Stimulated activated CD4-positive, alpha-beta T cell treated with anti-CD3 and anti-CD28 coated beads, Interleukin-4, amount 100 ng/mL, for 1 hour (primary cell): ENCODE measurements around the gene ADTRP.
"Not testable (repeated sequence)": the region's sequence is repeated elsewhere in the genome, so short reads cannot be mapped to it uniquely, and the experiment has no call there.

Source experiments
- DNase-seq: peaks from one replicate; pipeline ENCODE4 v3.0.0-alpha.2; 2020

Gene ADTRP

DNA sequence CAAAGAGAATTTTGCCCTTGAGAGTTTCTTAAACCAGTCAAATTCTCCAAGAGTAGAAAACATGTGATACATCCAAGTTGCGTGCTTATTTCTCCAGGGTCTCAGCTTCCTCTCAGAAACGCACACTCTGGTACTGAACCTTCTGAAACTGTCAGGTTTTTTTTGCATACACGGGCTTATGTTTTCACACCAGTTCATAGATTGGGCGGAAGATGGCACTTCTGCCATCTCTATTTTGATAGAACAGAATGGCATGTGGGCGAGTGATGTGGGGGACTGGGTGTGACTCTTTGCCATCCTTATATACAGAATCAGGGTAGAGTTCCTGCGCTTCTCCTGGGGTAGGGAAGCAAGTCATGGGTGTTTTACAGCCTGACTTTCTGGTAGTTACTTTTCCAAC, 56.4 kb downstream of the ADTRP start:
- DNase-seq: no peak

DNA sequence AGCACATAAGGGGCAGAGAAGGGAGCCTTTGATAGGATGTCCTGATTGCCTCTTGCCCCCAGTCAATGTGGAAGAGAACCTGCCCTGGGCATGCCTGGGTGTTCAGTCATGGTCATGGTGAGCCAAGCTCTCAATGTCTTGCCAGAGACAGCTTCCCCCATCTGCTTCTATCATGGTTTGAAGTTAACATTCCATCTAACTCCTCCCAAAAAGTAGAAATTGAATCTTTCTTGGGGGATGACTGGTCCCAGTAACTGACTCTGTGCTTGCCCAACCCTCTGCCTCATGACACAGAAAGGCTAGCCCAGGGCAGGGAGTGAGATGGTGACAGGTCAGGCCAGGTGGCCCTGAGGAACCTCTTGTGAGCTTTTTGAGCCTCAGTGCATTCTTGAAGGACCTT, 60.1 kb downstream of the ADTRP start:
- no peak for DNase-seq

DNA sequence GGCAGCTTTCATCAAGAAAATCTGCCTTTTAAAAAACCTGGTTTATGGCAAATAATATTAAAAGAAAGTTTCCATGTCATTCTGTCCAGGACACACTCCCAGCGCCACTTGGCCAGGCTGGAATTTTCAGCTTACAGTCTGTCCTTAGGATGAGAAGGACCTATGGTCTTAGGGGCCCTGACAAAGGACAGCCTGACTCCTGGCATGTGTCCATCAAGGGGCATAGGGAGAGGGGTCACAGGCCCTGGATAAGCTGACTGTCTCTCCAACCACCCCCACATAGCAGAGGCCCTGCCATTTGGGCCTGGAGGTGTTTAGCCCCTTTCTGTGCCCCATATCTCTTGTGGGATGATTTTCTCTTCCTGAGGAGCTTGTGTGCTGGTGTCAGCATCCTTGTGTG, 60.6 kb downstream of the ADTRP start:
- no peak for DNase-seq

DNA sequence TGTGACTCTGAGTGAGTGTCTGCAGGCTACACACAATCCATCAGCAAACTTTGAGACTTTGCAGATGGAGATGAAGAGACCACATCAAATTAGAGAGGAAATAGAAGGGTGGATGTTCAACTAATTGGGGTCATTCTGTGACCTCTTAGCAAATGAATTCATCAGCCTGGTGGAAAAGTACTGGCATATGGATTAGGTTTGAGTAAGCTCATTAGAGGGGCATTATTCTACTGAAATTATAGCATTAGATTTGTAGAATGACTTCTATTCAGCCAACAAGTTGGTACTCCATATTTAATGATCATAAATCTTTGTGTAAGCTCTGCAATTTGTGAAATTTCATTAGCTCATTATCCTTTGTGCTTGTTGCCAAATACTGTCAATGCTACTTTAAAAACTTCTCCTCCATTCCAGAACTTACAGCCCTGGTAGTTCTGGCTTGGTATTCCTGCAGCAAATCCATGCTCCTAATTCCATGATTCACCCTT, 63.8 kb downstream of the ADTRP start:
- no peak for DNase-seq

DNA sequence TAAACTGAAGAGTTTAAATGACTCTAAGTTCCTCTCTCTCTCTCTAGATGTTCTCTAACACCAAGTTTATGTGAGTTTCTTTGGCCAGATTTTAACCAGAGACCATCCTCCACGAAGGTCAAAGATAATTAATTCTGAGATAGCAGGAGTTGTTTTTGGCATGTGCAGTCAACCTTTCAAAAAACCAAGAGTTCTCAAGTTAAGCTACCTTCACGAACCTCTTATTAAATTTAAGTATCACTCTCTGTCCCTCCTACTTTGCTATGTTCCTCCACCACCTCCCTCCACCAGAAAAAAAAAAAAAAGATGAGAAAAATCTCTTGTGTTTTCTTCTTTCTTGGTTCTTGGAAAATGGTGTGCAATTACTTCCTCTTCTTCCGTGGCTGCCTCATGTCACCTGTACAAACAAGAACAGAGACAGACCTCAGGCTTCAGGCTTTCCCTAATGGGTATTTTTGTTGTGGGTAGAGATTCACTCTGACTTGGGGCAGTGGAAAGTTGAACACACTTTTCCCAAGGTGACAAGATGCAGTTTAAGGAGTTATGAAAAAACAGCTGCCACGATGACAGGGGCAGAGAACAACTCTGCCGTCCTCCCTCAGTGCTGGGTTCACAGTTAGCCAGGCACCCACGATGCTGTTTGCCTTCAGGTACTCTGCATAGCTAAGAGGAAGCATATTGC, 64.3 kb downstream of the ADTRP start:
- DNase-seq: peak; percentile 34

DNA sequence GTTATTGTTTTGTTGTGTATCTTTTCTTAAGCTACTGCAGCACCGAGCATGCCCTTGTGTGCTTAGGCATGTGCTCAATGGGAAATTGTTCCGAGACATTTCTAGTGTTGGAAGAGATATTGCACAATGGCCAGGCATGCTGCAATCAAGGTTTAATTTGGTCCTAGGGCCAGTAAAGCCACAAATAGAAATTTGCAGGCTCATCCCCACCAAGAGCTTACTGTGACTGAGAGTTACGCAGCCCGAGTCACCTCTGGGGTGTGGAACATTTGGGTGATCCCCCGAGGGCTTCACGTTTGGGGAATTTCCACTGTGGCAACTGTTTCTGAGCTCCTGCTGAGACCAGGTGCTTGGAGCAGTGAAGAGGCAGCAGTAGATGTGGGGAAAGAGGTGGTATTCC, 65.8 kb downstream of the ADTRP start:
- DNase-seq: peak; percentile 57

DNA sequence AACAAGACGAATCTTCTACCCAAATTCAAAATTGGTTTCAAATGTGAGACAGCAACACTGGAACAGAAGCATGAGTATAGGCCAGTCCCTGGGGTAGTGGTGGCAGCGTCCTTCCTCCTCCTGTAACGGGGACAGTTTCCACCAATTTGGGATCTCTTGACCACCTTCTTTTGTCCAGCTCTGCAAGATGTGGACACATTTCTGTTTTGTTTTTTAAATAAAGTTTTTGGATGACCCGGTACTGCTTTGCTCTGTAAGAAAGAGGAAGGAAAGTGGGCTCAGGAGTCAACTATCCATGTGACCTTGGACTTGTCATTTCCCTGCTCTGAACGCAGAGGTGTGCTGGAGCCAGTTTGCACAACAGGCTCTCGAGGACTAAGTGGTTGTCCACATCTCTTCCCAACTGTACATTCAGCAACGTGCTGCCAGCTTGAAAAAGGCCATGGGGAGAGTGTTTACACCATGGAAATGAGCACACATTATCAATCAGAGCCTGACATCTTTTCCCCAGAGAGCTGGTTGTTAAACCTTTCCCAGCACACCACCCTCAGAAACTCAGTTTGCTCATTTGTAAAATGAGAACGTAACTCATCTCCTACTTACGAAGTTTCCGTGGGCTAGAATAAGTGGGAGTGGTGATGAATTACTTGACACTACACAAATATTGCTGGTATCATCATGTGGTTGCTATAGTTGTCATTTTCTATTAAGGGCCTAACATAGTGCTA, 66.5 kb downstream of the ADTRP start:
- DNase-seq: no peak

DNA sequence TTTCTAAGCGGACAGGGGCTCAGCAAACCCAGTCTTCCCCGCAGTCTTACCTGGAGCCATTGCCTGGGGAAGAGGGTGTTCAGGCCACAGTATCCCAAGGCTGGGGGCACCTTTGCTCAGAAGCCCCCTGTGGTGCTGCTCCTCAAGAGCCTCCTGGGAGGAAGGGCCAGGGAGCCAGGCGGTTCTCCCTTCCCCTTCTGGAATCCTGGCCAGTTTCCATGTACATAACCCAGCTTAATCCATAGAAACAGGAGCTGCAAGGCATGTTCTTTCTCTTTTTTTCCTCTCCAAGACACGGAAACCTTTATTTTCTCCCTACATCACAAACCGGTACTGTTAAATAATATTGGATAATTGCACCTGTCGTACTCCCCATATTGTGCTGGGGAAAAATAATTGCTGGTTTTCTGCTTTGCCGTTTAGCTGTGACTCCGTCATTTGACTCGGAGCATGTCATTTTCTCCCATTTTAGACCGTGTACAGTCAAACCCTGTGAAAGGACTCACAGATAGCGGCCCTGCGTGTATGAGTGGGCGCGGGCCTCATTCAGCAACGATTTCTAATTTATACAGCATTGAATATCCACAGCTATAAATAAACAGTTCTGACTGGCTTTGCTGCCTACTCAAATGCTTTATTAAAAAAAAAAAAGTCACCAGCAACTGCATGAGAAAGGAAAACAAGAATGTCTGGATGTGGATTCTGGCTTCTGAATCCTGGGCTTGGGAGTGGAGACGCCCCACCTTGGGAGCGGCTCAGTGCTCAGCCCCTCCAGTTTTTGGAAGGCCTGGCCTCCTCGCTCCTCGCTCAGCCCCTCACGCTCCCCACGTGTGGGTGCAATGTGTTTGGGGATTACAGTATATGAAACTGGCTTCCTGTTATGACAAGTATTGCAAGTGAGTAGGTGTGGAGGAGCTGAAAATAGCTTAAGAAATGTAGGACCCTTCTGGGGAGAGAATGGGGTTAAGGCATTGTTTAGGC, 67.3 kb downstream of the ADTRP start:
- peak; percentile 75 for DNase-seq

DNA sequence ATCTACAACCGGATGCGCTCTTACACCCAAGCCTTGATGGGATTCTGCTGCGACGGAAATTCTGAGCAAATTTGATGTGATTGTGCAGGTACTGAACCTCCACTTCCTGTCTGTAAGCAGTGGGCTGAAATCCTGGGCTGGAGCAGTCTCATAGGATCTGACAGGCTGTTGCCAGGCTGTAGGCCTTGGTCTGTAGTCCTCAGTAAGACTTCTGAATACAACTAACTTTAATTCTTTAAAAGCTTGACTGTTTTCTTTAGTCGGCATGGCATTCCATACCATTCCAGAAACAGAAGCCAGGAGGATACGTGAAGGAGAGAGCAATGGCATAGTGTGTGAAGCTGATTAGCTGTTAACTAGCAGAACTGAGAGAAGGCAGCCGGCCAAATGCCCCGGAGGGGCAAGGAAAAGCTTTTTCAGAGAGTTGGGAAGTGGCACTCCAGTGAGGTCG, 68.3 kb downstream of the ADTRP start:
- peak; percentile 52 for DNase-seq

DNA sequence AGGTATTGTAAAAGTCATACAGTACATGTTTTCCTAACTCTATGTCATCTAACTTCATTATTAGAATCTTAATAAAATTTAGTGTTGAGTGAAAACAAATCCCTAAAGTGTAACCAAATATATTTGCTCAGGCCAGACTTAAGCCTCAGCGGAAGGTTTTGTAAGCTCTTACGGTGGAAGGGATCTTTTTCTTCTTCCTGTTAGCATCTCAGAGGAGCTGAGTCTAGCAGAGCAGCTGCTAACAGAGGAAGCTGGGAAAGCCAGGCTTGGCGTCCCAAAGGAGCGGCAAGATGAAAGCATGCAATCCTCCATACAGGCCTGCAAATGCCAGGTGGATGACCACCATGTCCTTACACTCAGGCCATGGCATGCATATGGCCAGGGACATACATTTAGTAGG, 72.4 kb downstream of the ADTRP start:
- DNase-seq: no peak

DNA sequence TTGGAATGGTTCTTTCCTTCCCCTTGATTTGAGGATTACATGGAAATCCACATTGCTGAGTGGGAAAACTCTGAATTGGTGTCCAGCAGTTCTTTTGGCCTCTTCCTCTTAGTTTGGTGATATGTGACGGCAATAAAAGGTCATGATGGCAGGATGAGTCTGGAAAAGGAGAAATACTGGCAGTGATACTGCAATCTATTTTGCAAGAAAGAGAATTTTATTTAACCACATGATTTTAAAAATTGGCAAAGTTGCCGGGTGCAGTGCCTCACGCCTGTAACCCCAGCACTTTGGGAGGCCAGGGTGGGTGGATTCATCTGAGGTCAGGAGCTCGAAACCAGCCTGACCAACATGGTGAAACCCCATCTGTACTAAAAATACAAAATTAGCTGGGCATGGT, 73.1 kb downstream of the ADTRP start:
- no peak for DNase-seq

DNA sequence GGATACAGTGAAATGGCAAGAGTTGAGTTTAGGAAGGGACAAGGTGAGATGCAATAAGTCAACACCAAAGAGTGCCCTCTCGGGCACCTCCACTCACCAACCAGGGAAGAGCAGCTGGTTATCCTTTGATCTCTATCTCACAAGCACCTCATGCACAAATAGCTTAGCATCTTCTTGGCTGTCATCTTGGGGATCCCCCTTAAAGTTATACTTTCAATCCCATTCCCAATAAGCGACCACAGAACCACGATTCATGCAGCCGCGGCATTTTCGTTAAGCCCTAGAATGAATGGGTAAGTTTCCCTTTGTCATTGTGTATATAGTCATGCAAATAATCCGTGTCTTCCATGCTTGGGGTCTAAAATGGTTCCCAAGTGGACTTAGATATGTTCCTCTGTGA, 73.5 kb downstream of the ADTRP start:
- no peak for DNase-seq

DNA sequence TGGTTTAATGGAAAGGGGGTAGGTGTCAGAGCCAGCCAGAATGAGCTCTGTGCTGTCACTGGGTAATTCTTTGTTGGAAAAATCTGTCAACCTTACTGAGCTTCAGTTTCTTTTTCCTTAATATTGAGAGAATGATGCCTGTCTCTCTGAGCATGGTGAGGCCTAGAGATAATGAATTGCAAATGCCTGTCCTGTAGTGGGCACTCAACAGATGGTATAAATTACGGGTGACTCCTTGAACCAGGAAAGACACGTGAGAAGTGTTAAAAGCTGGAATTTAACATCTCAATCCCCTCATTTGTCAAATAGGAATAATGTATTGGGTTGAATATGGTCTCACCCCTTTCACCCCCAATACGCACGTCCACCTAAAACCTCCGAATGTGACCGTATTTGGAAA, 74.9 kb downstream of the ADTRP start:
- DNase-seq: no peak

DNA sequence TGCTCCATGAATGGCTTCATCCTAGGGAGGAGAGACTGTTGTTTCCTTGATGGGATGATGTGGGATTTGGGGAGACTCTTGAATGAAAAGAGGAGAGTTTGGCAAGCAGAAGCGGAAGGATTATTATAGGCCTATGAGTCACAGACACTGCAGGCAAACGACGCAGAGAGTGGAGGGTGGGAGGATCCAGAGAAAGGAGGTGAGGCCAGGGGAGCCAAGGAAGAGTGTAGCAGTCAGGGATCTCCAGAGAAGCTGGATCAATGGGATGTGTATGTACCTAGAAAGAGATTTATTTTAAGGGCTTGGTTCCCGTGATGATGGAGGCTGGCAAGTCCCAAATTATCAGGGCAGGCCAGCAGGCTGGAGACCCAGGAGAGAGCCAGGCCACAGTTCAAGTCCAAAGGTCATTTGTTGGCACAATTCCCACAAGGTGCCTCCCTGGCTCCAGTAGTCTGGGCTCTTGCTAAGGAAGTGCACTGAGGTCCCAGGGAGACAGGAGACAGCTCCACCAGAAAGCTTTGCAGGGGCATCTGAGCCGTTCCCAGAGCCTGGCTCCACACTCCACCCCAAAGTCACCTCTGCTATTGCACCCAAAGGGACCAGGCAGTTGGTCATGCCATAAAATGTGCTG, 76.0 kb downstream of the ADTRP start:
- DNase-seq: no peak

DNA sequence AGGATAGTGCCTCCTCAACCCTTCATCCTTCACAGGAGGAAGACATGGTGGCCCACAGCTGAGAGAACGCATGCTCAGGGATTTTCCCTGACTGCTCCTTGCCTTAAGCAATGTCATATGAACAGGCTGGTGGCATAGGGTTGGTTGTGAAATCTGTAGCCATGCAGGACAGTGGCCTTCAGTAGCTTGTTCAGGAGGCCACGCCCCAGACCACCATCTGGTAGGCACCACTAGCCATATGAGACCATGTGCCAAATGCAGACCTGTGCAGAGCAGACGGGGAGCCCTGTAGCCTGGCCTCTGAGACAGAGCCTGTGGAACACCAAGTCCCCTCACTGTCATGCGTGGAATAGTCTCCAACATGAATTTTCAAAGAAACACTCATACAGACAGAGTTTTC, 76.5 kb downstream of the ADTRP start:
- no peak for DNase-seq

DNA sequence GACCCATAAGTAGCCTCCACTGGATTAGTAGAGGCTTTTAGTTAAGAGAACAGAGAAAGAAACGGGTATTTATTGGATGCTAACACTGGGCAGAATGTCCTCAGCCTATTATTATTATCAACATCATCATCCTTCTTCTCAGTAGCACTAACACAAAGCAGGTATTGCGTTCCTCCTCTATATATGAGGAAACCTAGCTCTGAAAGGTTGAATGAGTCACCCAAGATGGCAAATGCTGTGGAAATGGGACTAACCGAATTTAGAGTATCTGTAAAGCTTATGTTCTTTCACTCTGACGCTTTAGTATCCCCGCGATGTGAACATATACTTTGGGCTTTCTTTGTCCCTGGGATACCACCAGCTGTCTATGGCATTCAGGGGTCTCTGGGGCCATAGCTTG, 77.0 kb downstream of the ADTRP start:
- no peak for DNase-seq

DNA sequence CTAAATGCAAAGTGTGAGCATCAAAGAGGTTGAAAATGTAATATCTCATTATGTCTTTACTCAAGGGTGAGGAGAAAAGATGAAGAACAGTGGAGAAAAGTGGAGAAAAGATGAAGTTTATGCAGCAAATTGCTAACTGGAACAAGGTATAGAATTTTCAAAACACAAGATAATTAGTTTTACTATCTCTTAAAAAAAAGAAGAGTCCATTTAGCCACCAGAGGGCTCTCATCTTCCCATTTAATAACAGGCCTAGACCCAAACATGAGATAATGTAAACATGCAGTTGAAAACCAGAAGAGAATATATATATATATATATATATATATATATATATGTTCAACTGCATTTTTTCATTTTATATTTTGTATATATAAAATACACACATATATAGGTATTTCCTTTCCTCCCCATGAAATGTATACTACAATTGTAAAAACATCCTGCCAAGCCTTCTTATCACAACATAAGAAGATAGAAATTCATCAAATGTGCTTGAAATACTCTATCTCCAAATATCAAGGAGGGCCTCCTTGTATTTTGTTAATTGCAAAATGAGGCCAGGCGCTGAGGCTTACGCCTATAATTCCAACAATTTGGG, 78.4 kb downstream of the ADTRP start:
- DNase-seq: no peak

DNA sequence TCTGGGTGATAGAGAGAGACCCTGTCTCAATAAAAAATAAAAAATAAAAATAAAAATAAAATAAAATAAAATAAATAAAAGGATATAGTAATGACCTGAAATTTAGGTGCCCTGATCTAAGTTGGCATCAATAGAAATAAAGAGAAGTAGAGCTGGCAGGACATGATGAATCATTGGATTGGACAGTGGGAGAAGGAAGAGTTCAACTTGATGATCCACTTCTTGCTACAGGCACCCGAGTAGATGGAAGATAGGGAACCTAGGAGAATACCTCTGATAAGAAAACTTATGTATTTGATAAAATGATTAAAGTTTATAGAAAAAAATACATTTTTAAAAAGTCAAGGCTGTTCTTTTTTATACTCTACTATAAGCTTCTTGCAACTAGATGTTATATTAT, 79.0 kb downstream of the ADTRP start:
- DNase-seq: no peak

DNA sequence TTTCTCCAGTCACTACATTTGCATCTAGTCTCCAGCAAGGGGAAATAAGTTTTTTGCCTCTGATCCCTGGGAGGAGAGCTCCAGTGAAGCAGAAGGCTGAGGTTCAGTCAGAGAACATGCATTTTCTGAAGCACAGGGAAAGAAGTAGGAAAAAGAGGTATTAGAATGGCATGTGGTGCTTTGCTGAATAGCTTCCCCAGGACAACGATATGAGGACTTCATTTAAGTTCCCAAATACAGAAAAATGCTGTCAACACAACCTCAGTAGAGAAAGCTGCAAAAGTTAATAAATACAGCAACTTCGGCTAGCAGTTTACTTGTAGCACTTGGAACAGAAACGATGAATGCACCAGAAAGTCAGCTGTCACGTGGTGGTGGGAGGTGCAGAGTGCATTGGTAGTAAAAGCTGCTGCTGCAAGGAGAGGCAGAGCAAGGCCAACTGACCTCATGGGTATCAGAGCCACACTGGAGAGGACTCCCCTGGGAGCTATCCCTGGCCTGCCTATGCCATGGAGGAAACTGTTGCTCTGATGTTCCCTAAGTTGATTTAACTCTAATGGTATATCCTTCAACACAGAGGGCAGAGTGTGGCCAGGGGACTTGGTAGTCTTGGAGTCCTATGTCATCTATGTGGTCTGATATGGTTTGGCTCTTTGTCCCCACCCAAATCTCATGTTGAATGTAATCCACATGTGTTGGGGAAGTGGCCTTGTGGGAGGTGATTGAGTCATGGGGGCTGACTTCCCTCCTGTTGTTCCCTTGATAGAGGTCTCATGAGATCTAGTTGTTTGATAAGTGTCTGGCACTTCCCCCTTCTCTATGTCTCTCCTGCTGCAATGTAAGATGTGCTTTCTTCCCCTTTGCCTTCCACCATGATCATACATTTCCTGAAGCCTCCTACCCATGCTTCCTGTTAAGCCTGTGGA, 85.9 kb downstream of the ADTRP start:
- DNase-seq: no peak

DNA sequence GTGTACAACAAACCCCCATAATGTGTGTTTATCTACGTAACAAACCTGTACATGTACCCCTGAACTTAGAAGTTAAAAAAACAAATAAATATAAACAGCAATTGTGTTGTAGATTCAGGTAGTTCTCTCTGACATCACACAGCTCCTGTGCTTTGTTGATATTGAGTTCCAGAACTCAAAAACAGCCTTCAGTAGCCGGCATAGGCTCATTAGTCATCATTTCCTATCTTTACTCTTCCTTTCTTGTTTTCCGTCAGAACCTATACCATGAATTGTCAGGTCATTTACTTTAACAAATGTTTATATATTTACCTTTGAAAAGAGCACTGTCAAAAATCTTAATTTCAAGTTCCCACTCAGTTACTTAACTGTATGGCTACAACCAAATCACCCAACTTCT, 88.8 kb downstream of the ADTRP start:
- DNase-seq: no peak

DNA sequence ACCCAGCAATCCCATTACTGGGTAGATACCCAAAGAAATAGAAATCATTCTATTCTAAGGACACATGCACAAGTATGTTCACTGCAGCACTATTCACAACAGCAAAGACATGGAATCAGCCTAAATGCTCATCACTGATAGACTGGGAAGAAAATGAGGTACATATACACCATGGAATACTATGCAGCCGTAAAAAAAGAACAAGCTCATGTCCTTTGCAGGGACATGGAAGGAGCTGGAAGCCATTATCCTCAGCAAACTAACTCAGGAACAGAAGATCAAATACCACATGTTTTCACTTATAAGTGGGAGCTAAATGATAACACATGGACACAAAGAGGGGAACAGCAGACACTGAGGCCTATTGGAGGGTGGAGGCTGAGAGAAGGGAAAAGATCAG, 89.2 kb downstream of the ADTRP start:
- not testable (repeated sequence) for DNase-seq

DNA sequence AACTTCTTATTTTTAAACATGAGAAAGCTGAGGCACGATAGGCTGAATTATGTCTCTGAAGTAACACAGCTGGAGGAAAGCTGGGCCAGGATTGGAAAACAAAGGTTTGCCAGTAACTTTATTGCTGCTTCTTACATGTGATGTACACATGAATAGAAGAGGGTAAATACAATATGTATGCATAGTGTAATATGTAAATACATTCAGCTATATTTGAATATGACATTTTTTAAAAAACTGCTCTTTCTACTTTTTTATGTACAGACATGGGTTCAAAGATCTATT, 90.2 kb downstream of the ADTRP start:
- DNase-seq: no peak
